Activated gamma-delta T cell treated with Interleukin-2 at 50 U/mL for 16 hours (primary cell): ENCODE measurements around the gene CYP21A2.
"Not testable (repeated sequence)": the region's sequence is repeated elsewhere in the genome, so short reads cannot be mapped to it uniquely, and the experiment has no call there.

ENCODE experiments used
- DNase-seq: peaks from one replicate; pipeline ENCODE4 v3.0.0-alpha.2; 2020

CYP21A2 gene

GRCh38 chr6:32035283-32036013, 2.8 kb upstream of the CYP21A2 start:
- DNase-seq, result not testable (repeated sequence)

- DNase-seq, result not testable (repeated sequence)
Observed at GRCh38 chr6:32037136-32037535, 1.1 kb upstream of the CYP21A2 start.

GRCh38 chr6:32038878-32039277, 663 bp downstream of the CYP21A2 start:
- DNase-seq, result not testable (repeated sequence)

- not testable (repeated sequence) for DNase-seq
Observed at GRCh38 chr6:32039321-32040274, 1.4 kb downstream of the CYP21A2 start.

- not testable (repeated sequence) for DNase-seq
Observed at GRCh38 chr6:32040299-32041049, 2.3 kb downstream of the CYP21A2 start.

- not testable (repeated sequence) for DNase-seq
Observed at GRCh38 chr6:32041050-32041321, 2.8 kb downstream of the CYP21A2 start.

- not testable (repeated sequence) for DNase-seq
Observed at GRCh38 chr6:32041385-32041784, 3.2 kb downstream of the CYP21A2 start.

GRCh38 chr6:32042276-32042675, 4.1 kb downstream of the CYP21A2 start:
- DNase-seq, result not testable (repeated sequence)

GRCh38 chr6:32043589-32044380, 5.6 kb downstream of the CYP21A2 start:
- DNase-seq, result not testable (repeated sequence)

GRCh38 chr6:32044916-32045315, 6.7 kb downstream of the CYP21A2 start:
- not testable (repeated sequence) for DNase-seq

GRCh38 chr6:32045811-32046449, 7.7 kb downstream of the CYP21A2 start:
- no peak for DNase-seq

- no peak for DNase-seq
Observed at GRCh38 chr6:32046450-32047083, 8.4 kb downstream of the CYP21A2 start.

GRCh38 chr6:32047084-32047478, 8.9 kb downstream of the CYP21A2 start:
- no peak for DNase-seq

GRCh38 chr6:32047539-32047854, 9.3 kb downstream of the CYP21A2 start:
- DNase-seq, result no peak

- peak; percentile 70 for DNase-seq
Observed at GRCh38 chr6:32047855-32048766, 9.9 kb downstream of the CYP21A2 start.

GRCh38 chr6:32049149-32049548, 10.9 kb downstream of the CYP21A2 start:
- DNase-seq, result not testable (repeated sequence)

GRCh38 chr6:32049736-32050135, 11.5 kb downstream of the CYP21A2 start:
- not testable (repeated sequence) for DNase-seq

GRCh38 chr6:32050562-32050961, 12.3 kb downstream of the CYP21A2 start:
- no peak for DNase-seq

- DNase-seq, result not testable (repeated sequence)
Observed at GRCh38 chr6:32052626-32053025, 14.4 kb downstream of the CYP21A2 start.

GRCh38 chr6:32053314-32053713, 15.1 kb downstream of the CYP21A2 start:
- not testable (repeated sequence) for DNase-seq
